Esophagus muscularis mucosa (tissue), 3 donors: ENCODE measurements around the gene AXL.
A peak's percentile ranks its signal among the peaks of the same experiment; 100 is the strongest.

Experiments used
- CTCF ChIP-seq, 3 experiments: fragments of 200-600 bp in 2 of 3; fragments of 450-650 bp in 1 of 3; sonication (generic) in 2 of 3; IDR thresholded peaks; one replicate each; pipeline ENCODE4 v1.5.1; 2017 to 2019; ENCODE audit warnings: antibody characterized with exemption in 3 of 3, mild to moderate bottlenecking in 2 of 3, moderate library complexity in 1 of 3
- POLR2A ChIP-seq: fragments of 450-650 bp; IDR thresholded peaks from one replicate; pipeline ENCODE4 v1.6.1; 2017; ENCODE audit warnings: antibody characterized with exemption, moderate library complexity, mild to moderate bottlenecking, low read depth
- POLR2AphosphoS5 ChIP-seq, 2 donors: sonication (generic); formaldehyde crosslinking; IDR thresholded peaks; one replicate each; pipeline ENCODE4 v1.6.1; 2017; ENCODE audit warnings: antibody characterized with exemption in 2 of 2

DNA sequence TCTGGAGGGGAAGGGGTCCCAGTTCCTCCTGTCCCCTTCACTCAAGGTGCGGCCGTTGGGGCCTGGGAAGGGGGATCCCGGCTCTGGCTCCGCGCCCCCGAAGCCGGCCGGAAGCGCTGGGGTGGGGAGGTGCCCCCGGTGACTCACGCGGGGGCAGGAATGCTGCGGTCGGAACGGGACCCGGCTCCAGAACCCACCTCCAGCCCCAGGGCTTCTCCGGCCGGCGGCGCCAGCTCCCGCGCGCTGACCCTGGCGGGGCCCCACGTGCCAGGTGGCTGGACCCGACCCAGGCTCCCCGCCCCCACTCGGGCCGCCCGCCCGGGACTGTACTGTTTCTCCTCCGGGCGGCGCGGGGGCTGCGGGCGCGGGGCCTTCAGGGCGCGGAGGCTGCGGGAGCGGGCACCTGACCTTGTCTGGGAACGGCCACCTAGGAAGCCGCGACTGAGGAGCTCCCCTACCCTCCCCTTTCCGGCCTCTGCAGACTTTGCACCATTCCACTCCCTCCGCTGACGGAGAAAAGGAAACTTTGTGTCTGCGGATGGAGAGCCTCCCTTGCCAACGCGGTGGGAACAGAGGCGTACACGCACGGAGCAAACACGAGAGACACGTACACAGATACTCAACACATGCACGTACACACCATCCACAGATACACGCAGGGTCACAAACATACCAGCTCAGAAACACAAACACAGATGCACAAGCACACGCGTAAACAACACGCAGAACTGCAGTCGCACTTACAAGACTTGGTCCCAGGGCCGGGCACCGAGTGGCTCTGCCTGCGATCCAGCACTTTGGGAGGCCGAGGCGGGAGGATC lies 7.2 kb downstream of the AXL start:
- peak in 2 of 3 experiments; percentile 12 to 28 for TF ChIP-seq CTCF (IDR thresholded peaks at IDR 0.05)
- TF ChIP-seq POLR2A: no peak
- peak; percentile 11 to 48 for TF ChIP-seq POLR2AphosphoS5 (IDR thresholded peaks at IDR 0.05)
